Femur (tissue), 1 donor: ENCODE results near the gene TNFRSF12A.

ENCODE experiments used
- DNase-seq: peaks from one replicate; pipeline ENCODE4 v3.0.0-alpha.2; 2017

TNFRSF12A gene

GRCh38 chr16:3020247-3020603 is at the start of gene TNFRSF12A:
Gene TNFRSF12A (plus strand): TSS chr16:3020368. CDS start chr16:3020398, 30 bp downstream.
- peak; percentile 87 for DNase-seq

- DNase-seq, result no peak
These were observed 49.6 kb upstream of the TNFRSF12A start for GRCh38 chr16:2970563-2970962.

- no peak for DNase-seq
These were observed 48.8 kb upstream of the TNFRSF12A start for GRCh38 chr16:2971134-2971984.

DNA sequence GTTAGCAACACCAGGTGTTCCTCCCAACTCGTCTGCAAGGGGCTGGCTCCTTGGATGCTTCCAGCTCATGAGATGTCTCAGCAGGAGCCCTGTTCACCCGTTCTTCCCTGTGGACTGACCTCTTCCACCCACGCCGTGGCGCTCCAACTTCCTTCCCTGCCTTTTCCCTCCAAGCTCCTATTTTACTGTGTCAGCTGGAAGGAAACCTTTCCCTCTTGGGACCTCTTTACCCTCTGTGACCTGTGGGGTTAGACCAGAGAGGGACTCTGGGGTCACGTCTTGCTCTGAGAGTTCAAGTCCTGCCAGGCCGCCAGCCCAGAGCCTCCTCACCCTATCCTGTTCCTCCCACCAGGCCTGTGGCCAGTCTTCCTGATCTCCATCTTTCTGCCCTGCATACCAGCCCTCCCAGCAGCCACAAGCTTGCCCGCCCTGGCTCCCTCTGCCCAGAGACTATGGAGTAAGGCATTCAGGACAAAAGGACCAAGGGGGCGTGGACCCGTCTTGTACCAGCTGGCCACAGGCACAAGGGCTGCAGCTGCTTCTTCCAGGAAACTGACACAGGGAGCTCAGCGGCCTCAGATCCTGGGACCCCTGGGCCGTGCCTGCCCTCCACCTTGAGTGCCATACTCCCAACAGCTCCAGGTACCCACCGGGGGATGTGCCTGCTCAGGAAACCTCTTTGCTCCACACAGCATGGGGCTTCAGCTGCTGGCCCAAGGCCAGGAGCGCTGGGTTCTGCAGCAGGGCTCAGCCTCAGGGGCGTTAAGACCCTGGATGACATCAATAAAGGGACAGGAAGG is 48.0 kb upstream of the TNFRSF12A start:
- DNase-seq, result no peak

GRCh38 chr16:2973093-2973492 is 47.1 kb upstream of the TNFRSF12A start:
- DNase-seq, result no peak

DNA sequence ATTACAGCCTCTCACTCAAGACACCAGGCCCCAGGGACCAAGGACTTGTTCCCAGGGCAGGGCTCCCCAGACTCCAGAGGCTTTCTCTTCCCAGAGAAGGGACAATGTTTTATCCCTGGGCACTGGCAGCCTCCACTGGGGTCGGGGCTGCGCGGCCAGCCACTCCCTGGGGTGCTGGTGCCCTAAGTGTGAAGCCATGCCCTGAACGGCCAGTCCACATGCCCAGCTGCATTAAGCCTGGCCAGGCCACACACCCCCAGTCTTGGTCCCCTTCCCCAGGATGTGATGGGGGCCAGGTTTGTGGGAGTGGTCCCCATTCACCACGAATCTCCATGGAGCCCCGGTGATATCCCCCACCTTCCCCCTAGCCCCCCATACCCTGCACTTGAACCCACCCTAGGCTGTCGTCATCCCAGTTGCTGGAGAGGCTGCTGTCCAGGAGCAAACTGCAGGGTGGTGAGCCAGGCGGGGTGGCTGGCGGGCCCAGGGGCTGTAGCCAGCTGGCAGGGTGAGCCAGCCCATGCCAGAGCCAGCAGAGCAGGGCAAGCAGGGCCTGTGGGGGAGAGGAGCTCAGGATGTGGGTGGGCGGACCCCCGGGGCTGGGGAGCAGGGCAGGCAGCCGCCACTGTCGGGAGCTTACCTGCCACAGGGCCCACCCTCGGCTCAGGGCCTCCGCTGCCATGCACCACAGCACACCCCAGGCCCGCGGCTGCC is 46.4 kb upstream of the TNFRSF12A start:
- DNase-seq, result no peak

DNA sequence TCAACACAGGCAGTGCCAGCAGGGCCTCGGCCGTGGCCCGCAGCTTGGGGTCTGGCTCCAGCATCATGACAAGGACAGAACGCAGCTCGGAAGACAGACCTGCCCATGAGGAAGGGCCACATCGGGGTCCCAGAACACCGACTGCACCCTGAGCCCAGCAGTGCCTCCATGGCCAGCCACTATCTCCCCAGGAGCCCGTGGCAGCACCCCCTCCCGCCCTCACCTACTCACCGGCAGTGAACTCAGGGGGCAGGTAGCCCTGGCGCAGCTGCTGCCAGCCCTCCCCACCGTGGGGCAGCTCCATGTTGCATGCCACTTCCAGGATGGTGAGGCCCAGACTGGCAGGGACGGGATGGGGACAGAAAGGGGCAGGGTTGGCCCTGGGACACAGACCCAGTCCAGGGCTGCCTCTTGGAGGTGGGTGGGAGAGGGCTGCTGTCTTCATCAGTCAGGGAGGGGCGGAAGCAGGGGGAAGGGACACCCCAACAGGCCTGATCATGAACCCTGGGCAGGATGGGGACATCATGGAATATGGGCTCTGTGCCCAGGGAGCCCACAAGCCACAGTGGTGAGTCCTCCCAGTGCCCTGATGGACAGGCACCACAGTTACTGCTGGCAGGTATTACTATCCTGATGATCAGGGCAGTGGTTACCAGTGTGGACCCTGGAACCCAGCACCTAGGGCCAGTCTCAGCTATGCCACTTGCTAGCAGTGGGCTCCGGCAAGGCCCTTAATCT is 45.7 kb upstream of the TNFRSF12A start:
- DNase-seq, result no peak

GRCh38 chr16:2975161-2975795 is 44.9 kb upstream of the TNFRSF12A start:
- DNase-seq, result no peak

GRCh38 chr16:2976201-2976600 is 44.0 kb upstream of the TNFRSF12A start:
- no peak for DNase-seq

- no peak for DNase-seq
These were observed 43.5 kb upstream of the TNFRSF12A start for GRCh38 chr16:2976673-2977072.

DNA sequence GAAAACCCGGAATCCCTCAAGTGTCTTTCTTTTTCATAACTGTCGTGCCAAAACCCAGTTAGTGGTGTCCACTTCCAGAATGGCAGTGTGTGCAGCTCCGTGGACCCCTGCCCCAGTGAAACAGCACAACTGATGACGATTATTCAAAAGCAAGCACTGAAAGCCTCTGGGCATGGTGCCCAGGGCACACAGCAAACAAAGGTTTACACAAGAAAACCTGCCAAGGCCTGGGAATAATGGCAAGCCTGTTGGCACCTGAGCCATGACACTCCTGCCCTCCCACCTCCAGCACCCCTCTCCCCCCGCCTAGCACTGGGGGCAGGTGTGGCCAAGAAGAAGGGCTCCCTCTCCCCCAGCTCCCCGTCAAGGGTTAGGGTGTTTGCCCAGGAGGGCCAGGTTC is 42.7 kb upstream of the TNFRSF12A start:
- no peak for DNase-seq

GRCh38 chr16:2979669-2980226 is 40.4 kb upstream of the TNFRSF12A start:
- DNase-seq, result no peak

DNA sequence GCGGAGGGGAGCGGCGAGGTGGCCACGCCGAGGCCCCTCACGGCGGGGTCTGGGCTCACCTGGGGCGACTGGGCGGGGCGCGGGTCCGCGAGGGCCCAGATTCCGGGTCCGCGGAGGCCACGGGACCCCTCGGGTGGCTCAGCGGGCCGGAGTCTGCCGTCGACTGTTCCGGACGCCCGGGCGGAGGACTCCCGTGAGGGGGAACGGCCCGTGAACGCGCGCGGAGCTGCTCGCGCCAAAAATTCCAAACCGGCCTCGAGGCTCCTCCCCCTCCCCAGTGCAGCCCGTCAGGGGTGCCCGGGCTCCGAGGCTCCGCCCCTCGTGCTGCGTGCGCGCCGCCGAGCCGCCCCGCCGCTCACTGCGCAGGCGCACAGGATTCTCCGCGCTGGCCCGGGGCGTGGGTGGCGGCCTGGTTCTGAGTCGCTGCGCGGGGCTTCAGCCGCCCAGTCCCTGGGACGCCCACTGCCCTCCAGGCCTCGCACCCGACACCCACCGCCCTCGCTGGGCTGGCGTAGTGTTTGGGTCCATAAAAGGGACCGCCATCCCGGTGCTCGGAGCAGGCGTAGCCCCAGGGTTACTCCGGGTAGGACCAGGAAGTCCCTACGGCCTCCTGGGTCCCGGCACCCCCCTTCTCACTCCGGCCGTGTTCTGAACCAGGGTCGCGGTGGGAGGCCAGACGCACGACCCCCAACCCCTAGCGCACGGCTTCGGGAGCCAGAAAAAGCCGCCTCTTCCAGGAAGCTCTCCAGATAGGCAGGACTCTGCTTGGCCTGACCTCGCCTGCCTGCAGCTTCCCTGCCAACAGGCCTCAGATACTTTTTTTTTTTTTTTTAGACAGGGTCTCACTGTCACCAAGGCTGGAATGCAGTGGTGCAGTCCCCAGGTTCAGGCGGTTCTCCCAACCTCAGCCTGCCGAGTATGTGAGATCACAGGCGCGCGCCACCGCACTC is 39.7 kb upstream of the TNFRSF12A start, which contains the start of gene PKMYT1:
Gene PKMYT1, minus strand, starts transcription at position 220 of the 950 bp plus-strand sequence. CDS start 789 bp downstream, outside the sequence.
- DNase-seq, result peak; percentile 95

- DNase-seq, result no peak
These were observed 38.8 kb upstream of the TNFRSF12A start for GRCh38 chr16:2981177-2981898.

- no peak for DNase-seq
These were observed 38.3 kb upstream of the TNFRSF12A start for GRCh38 chr16:2981899-2982250.

- DNase-seq, result no peak
These were observed 37.8 kb upstream of the TNFRSF12A start for GRCh38 chr16:2982402-2982801.

DNA sequence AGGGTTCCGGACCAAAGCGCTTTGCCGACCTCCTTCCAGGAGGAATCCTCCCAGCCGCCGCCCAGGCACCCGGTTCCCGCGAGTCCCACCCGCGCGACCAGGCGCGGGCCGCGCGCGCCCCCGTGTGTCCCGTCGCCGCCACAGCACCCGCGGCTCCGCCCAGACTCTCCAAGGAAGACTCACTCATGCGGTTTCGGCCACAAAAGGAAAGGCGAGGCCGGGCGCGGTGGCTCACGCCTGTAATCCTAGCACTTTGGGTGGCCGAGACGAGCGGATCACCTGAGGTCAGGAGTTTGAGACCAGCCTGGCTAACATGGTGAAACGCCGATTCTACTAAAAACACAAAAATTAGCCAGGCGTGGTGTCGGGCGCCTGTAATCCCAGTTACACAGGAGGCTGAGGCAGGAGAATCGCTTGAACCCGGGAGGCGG is 36.4 kb upstream of the TNFRSF12A start:
- DNase-seq, result peak; percentile 89

DNA sequence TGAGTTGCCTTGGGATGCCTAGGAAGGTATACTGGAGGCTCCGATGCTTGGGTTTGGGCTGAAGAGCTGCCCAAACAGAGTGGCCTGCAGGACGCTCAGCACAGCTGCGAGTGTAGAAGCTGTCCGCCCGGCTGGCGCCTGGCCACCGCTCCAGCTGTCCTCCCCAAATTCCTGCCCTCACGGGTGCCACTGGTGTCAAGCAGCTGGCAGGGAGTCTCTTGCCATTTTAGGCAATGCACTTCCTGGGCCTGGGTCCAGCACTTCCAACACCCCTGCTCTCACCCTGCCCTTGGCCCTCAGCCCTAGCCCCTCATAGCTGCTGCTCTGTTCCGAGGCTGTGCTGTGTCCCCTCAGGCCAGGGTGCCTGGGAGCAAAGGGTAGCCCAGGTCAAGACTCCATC is 34.7 kb upstream of the TNFRSF12A start:
- peak; percentile 87 for DNase-seq

DNA sequence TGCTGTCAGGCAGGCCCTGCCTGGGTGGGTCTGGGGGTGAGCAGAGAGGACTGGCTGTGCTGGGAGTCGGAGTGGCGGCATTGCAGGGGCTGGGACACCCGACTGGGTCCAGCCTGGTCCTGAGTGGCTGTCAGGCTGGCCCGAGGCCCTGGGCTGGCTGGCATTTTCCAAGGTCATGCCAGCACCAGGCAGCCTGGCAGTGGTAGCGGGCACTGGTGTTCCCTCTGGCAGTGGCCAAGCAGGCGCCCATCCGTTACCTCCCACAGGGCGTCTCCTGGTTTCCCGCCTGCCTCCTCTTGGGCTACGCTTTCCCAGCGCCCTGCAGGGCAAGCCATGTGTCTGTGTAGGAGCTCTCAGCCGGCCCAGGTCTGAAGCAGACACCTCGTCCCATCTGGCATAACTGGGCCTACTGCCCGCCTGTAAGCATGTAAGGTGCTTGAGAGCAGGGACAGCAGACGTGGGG is 34.2 kb upstream of the TNFRSF12A start:
- no peak for DNase-seq
